HFF-Myc (cell line): ENCODE results near the gene ZNF683.
"Not testable (repeated sequence)": the region's sequence is repeated elsewhere in the genome, so short reads cannot be mapped to it uniquely, and the experiment has no call there.

Source experiments
- DNase-seq: peaks from one replicate; pipeline ENCODE4 v3.0.0-alpha.2; 2011; ENCODE audit warnings: low read depth; ENCODE audit errors: extremely low read depth
- H3K4me3 ChIP-seq: replicated peaks from 2 replicates; pipeline ENCODE4 v1.5.1; 2011; ENCODE audit warnings: low read depth, mild to moderate bottlenecking, control low read depth, low read length
- TF ChIP-seq, protein P1 (sequence below): IDR thresholded peaks from 2 replicates; pipeline ENCODE4 v1.5.1; 2012; ENCODE audit warnings: mild to moderate bottlenecking, low read depth, low read length, control low read depth; ENCODE audit errors: missing control alignments

Gene ZNF683

DNA sequence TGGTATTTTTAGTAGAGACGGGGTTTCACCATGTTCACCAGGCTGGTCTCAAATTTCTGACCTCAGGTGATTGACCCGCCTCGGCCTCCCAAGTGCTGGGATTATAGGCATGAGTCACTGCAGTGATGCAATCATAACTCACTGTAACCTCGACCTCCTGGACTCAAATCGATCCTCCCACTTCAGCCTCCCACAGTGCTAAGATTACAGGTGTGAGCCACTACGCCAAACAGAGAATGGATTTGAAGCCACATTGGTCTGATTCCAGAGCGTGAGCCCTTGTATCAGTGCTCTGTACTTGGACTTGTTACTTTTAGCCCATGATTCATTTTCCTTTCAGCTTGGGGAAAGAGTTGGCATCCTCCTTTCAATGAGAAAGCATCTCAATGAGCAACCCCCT lies 14.9 kb upstream of the ZNF683 start:
- TF ChIP-seq, protein P1, sequence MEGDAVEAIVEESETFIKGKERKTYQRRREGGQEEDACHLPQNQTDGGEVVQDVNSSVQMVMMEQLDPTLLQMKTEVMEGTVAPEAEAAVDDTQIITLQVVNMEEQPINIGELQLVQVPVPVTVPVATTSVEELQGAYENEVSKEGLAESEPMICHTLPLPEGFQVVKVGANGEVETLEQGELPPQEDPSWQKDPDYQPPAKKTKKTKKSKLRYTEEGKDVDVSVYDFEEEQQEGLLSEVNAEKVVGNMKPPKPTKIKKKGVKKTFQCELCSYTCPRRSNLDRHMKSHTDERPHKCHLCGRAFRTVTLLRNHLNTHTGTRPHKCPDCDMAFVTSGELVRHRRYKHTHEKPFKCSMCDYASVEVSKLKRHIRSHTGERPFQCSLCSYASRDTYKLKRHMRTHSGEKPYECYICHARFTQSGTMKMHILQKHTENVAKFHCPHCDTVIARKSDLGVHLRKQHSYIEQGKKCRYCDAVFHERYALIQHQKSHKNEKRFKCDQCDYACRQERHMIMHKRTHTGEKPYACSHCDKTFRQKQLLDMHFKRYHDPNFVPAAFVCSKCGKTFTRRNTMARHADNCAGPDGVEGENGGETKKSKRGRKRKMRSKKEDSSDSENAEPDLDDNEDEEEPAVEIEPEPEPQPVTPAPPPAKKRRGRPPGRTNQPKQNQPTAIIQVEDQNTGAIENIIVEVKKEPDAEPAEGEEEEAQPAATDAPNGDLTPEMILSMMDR, result no peak
- DNase-seq, result peak; percentile 32
- H3K4me3 ChIP-seq, result no peak overlapping the region

DNA sequence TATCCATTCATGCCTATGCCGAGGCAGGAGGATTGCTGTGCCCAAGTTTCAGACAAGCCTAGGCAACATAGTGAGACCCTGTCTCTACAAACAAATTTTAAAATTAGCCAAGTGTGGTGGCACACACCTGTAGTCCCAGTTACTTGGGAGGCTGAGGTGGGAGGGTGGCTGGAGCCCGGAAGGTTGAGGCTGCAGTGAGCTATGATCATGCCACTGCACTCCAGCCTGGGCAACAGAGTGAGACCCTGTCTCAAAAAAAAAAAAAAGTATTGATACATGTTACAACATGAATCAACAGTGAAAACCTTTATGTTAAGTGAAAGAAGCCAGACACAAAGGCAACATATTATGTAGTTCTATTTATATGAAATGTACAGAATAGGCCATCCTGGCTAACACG lies 12.5 kb upstream of the ZNF683 start:
- H3K4me3 ChIP-seq, DNase-seq: not testable (repeated sequence)

DNA sequence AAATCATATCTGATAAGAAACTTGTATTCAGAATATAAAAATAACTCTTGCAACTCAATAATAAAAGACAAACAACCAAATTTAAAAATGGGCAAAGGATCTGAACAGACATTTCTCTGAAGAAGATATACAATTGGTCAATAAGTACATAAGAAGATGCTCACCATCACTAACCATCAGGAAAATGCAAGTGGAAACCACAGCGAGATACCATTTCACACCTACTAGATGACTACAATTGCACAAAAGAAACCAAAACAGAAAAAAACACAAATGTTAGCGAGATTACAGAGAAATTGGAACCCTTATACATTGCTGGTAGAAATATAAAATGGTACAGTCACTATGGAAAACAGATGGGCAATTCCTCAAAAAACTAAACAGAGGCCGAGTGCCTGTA lies 11.5 kb upstream of the ZNF683 start:
- TF ChIP-seq, protein P1, result no peak
- no peak overlapping the region for H3K4me3 ChIP-seq
- no peak for DNase-seq

DNA sequence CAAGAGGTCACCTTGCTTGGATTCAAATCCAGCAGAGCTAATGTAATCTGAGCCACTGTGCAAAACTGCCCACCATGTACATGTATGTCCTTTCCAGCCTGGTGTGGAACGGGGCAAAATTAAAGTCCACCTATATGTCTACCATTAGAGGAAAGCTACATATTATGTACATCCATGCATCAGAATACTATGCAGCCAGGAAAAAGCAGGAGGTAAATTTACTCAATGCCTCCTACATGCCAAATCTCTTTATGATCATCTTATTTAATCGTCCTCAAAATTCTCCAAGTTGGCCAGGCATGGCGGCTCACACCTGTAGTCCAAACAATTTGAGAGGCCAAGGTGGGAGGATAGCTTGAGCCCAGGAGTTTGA lies 6.3 kb upstream of the ZNF683 start:
- H3K4me3 ChIP-seq, result no peak overlapping the region
- DNase-seq, result no peak
- TF ChIP-seq, protein P1, result no peak

DNA sequence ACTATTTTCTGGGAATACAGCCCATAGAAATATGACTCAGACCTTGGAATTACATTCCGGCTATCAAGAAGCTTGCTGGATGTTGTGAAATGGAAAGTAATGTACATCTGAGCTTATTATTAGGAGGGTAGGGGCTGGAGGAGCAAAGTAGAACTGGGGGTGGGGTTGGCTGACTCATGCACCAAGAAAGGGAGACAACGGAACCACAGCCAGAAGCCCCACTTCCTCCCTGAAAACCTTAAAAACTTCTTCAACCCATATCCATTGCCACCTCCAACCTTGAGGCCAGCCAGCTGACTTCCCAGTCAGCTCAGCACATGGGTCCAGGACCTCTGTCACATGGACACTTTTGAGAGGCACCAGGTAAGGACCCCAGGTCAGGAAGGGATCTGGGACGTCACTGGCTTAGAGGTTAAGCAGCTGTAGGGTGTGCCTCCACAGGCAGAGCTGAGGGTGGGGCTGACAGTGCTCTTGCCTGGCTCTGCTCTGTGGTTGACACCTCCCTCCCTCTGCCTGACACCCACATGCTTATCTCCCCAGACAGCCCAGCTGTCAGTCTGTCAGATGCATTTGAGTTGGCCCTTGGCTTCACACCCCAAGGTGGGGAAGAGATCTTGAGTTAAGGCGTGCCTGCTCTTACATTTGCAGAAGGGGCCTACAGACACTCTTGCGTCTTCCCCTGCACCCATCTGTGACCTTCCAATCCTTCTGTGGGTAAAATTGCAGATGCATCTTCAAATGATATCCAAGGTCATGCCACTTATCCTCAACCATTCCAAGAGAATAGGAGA lies 5.7 kb upstream of the ZNF683 start:
- TF ChIP-seq, protein P1, result no peak
- H3K4me3 ChIP-seq, result no peak overlapping the region
- DNase-seq, result peak; percentile 90

DNA sequence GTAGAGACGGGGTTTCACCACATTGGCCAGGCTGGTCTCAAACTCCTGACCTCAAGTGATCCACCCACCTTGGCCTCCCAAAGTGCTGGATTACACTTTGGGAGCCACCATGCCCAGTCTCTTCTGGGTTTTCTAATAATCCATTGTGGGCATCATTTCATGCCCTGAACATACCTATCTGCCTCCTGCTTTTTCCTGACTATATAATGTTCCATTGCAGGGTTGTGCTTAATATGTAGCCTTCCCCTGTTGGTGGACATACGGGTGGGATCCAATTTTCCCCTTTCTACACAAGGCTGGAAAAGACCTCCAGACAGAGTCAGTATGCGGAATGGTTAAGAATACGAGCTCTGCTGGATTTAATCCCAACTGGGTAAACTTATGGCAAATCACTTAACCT lies 3.5 kb upstream of the ZNF683 start:
- H3K4me3 ChIP-seq, result no peak overlapping the region
- TF ChIP-seq, protein P1, result no peak
- no peak for DNase-seq

DNA sequence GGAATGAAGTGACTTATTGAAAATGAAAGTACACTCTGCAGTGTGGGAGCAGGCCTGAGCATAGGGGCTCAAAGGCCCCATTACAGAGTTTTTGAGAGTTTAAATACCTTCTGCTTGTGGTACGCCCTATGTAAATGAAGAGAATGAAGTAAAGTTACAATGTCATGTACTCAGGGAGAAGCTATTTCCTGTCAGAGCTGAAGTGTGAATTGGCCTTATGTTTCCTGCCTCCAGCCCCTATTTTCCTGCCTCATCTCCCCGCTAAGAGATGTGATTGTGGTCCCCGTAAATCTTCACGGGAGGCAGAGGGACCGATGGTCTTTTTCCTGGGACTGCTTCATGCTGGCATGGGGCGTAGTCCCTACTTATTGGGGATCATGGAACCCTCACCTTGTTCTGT lies 2.5 kb upstream of the ZNF683 start:
- TF ChIP-seq, protein P1, result no peak
- no peak overlapping the region for H3K4me3 ChIP-seq
- DNase-seq, result no peak

DNA sequence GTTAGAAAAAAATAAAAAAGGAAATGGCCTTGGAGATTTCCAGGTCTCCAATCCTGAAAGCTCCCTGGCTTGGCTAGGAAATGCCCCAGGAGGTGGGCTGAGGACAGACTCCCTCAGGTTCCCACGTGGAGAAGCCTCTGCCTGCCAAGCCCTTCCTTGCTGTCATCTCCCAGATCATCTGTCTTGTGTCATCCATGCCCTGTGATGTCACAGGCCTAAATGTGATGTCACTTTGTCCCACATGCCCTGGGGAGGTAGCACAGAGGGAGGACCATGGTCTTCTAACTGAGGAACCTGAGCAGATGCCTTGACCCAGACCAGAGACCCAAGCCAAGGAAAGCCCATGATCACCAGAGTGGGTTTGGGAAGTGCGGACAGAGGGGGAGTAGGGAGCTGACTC lies 1.8 kb upstream of the ZNF683 start:
- DNase-seq, H3K4me3 ChIP-seq: not testable (repeated sequence)
